ENCODE measurements around the gene EDAR. TPM values are rescaled to one million over a fixed set of nuclear protein-coding genes. Genes with fewer than 3 reads are reported as not detected.
A peak's percentile ranks its signal among the peaks of the same experiment; 100 is the strongest.

Gene EDAR
- total and polyA plus RNA-seq, 2 donors, result 0.33 to 1.3 TPM

GRCh38 chr2:108941767-108942166 lies 47.3 kb downstream of the EDAR start:
- Histone ChIP-seq H3K36me3 (ENCODE audit: control insufficient read depth in 2 of 2, insufficient read depth in 2 of 2, low read length in 1 of 2) (no peaks in the 10 kb centered on the region), H3K4me1 (ENCODE audit: control insufficient read depth in 2 of 2, insufficient read depth in 2 of 2, low read length in 2 of 2) (peaks cover 0 to 5% of the 10 kb centered on the region in 2 donors), H3K9me3 (ENCODE audit: control insufficient read depth in 2 of 2, insufficient read depth in 1 of 2, low read length in 1 of 2) (peaks cover 2 to 9% of the 10 kb centered on the region in 2 donors), H3K27ac (ENCODE audit: low read depth in 1 of 2, low read length in 1 of 2) (no peak overlapping the region), H3K4me3 (ENCODE audit: low read length in 2 of 2) (no peak overlapping the region), H3K27me3 (ENCODE audit: control insufficient read depth in 2 of 2, insufficient read depth in 1 of 2, low read length in 1 of 2) (no peaks in the 10 kb centered on the region)
- 94% methylated on average over 9 of the region's 9 CpGs for WGBS
- no peak for DNase-seq (ENCODE audit: low read depth in 6 of 9, low spot score in 9 of 9)

GRCh38 chr2:108941161-108941665 lies 47.8 kb downstream of the EDAR start:
- H3K9me3 ChIP-seq (ENCODE audit: control insufficient read depth in 2 of 2, insufficient read depth in 1 of 2, low read length in 1 of 2), result peaks cover 2 to 4% of the 10 kb centered on the region in 2 donors
- H3K27me3 ChIP-seq (ENCODE audit: control insufficient read depth in 2 of 2, insufficient read depth in 1 of 2, low read length in 1 of 2), result no peaks in the 10 kb centered on the region
- no peak overlapping the region for H3K4me3 ChIP-seq (ENCODE audit: low read length in 2 of 2)
- peaks cover 0 to 5% of the 10 kb centered on the region in 2 donors for H3K4me1 ChIP-seq (ENCODE audit: control insufficient read depth in 2 of 2, insufficient read depth in 2 of 2, low read length in 2 of 2)
- WGBS, result 91% methylated on average over 8 of the region's 8 CpGs
- no peak overlapping the region for H3K27ac ChIP-seq (ENCODE audit: low read depth in 1 of 2, low read length in 1 of 2)
- no peak for DNase-seq (ENCODE audit: low read depth in 6 of 9, low spot score in 9 of 9)
- no peaks in the 10 kb centered on the region for H3K36me3 ChIP-seq (ENCODE audit: control insufficient read depth in 2 of 2, insufficient read depth in 2 of 2, low read length in 1 of 2)

- 94% methylated on average over 13 of the region's 13 CpGs for whole genome bisulfite sequencing
- no peak overlapping the region for H3K27ac ChIP-seq (ENCODE audit: low read depth in 1 of 2, low read length in 1 of 2)
- H3K4me1 ChIP-seq (ENCODE audit: control insufficient read depth in 2 of 2, insufficient read depth in 2 of 2, low read length in 2 of 2), result peaks cover 0 to 5% of the 10 kb centered on the region in 2 donors
- no peaks in the 10 kb centered on the region for H3K27me3 ChIP-seq (ENCODE audit: control insufficient read depth in 2 of 2, insufficient read depth in 1 of 2, low read length in 1 of 2)
- no peak for DNase-seq (ENCODE audit: low read depth in 6 of 9, low spot score in 9 of 9)
- no peaks in the 10 kb centered on the region for H3K36me3 ChIP-seq (ENCODE audit: control insufficient read depth in 2 of 2, insufficient read depth in 2 of 2, low read length in 1 of 2)
- no peak overlapping the region for H3K4me3 ChIP-seq (ENCODE audit: low read length in 2 of 2)
- peaks cover 0 to 2% of the 10 kb centered on the region in 2 donors for H3K9me3 ChIP-seq (ENCODE audit: control insufficient read depth in 2 of 2, insufficient read depth in 1 of 2, low read length in 1 of 2)
These were observed 48.9 kb downstream of the EDAR start for GRCh38 chr2:108940156-108940555.

- Histone ChIP-seq H3K27me3 (ENCODE audit: control insufficient read depth in 2 of 2, insufficient read depth in 1 of 2, low read length in 1 of 2) (no peaks in the 10 kb centered on the region), H3K27ac (ENCODE audit: low read depth in 1 of 2, low read length in 1 of 2) (peak overlapping the region in 1 of 2 donors; percentile 57), H3K36me3 (ENCODE audit: control insufficient read depth in 2 of 2, insufficient read depth in 2 of 2, low read length in 1 of 2) (no peaks in the 10 kb centered on the region), H3K4me1 (ENCODE audit: control insufficient read depth in 2 of 2, insufficient read depth in 2 of 2, low read length in 2 of 2) (peaks cover 0 to 2% of the 10 kb centered on the region in 2 donors), H3K9me3 (ENCODE audit: control insufficient read depth in 2 of 2, insufficient read depth in 1 of 2, low read length in 1 of 2) (no peaks in the 10 kb centered on the region), H3K4me3 (ENCODE audit: low read length in 2 of 2) (no peak overlapping the region)
- whole genome bisulfite sequencing, result 18% methylated on average over 9 of the region's 9 CpGs
- DNase-seq (ENCODE audit: low read depth in 6 of 9, low spot score in 9 of 9), result peak in 5 of 9 donors; percentile 16 to 64 (median 32)
These were observed 50.8 kb downstream of the EDAR start for GRCh38 chr2:108938077-108938710.

- WGBS, result 95% methylated on average over 5 of the region's 5 CpGs
- Histone ChIP-seq H3K27ac (ENCODE audit: low read depth in 1 of 2, low read length in 1 of 2) (no peak overlapping the region), H3K4me3 (ENCODE audit: low read length in 2 of 2) (no peak overlapping the region), H3K4me1 (ENCODE audit: control insufficient read depth in 2 of 2, insufficient read depth in 2 of 2, low read length in 2 of 2) (peaks cover 0 to 2% of the 10 kb centered on the region in 2 donors), H3K9me3 (ENCODE audit: control insufficient read depth in 2 of 2, insufficient read depth in 1 of 2, low read length in 1 of 2) (no peaks in the 10 kb centered on the region), H3K36me3 (ENCODE audit: control insufficient read depth in 2 of 2, insufficient read depth in 2 of 2, low read length in 1 of 2) (no peaks in the 10 kb centered on the region), H3K27me3 (ENCODE audit: control insufficient read depth in 2 of 2, insufficient read depth in 1 of 2, low read length in 1 of 2) (no peaks in the 10 kb centered on the region)
- DNase-seq (ENCODE audit: low read depth in 6 of 9, low spot score in 9 of 9), result no peak
These were observed 51.5 kb downstream of the EDAR start for GRCh38 chr2:108937367-108938017.

- WGBS, result 95% methylated on average over 7 of the region's 7 CpGs
- DNase-seq (ENCODE audit: low read depth in 6 of 9, low spot score in 9 of 9), result no peak
- Histone ChIP-seq H3K4me3 (ENCODE audit: low read length in 2 of 2) (no peak overlapping the region), H3K36me3 (ENCODE audit: control insufficient read depth in 2 of 2, insufficient read depth in 2 of 2, low read length in 1 of 2) (no peaks in the 10 kb centered on the region), H3K27me3 (ENCODE audit: control insufficient read depth in 2 of 2, insufficient read depth in 1 of 2, low read length in 1 of 2) (no peaks in the 10 kb centered on the region), H3K4me1 (ENCODE audit: control insufficient read depth in 2 of 2, insufficient read depth in 2 of 2, low read length in 2 of 2) (peaks cover 0 to 2% of the 10 kb centered on the region in 2 donors), H3K9me3 (ENCODE audit: control insufficient read depth in 2 of 2, insufficient read depth in 1 of 2, low read length in 1 of 2) (no peaks in the 10 kb centered on the region), H3K27ac (ENCODE audit: low read depth in 1 of 2, low read length in 1 of 2) (no peak overlapping the region)
These were observed 52.2 kb downstream of the EDAR start for GRCh38 chr2:108936866-108937265.

- Histone ChIP-seq H3K4me1 (ENCODE audit: control insufficient read depth in 2 of 2, insufficient read depth in 2 of 2, low read length in 2 of 2) (peaks cover 0 to 2% of the 10 kb centered on the region in 2 donors), H3K27me3 (ENCODE audit: control insufficient read depth in 2 of 2, insufficient read depth in 1 of 2, low read length in 1 of 2) (no peaks in the 10 kb centered on the region), H3K27ac (ENCODE audit: low read depth in 1 of 2, low read length in 1 of 2) (no peak overlapping the region), H3K36me3 (ENCODE audit: control insufficient read depth in 2 of 2, insufficient read depth in 2 of 2, low read length in 1 of 2) (no peaks in the 10 kb centered on the region), H3K9me3 (ENCODE audit: control insufficient read depth in 2 of 2, insufficient read depth in 1 of 2, low read length in 1 of 2) (no peaks in the 10 kb centered on the region), H3K4me3 (ENCODE audit: low read length in 2 of 2) (no peak overlapping the region)
- no peak for DNase-seq (ENCODE audit: low read depth in 6 of 9, low spot score in 9 of 9)
- 93% methylated on average over 16 of the region's 17 CpGs for WGBS
These were observed 52.8 kb downstream of the EDAR start for GRCh38 chr2:108936076-108936864.

GRCh38 chr2:108935271-108935741 lies 53.7 kb downstream of the EDAR start:
- 84% methylated on average over 5 of the region's 5 CpGs for WGBS
- Histone ChIP-seq H3K27ac (ENCODE audit: low read depth in 1 of 2, low read length in 1 of 2) (no peak overlapping the region), H3K4me1 (ENCODE audit: control insufficient read depth in 2 of 2, insufficient read depth in 2 of 2, low read length in 2 of 2) (peaks cover 0 to 2% of the 10 kb centered on the region in 2 donors), H3K27me3 (ENCODE audit: control insufficient read depth in 2 of 2, insufficient read depth in 1 of 2, low read length in 1 of 2) (no peaks in the 10 kb centered on the region), H3K36me3 (ENCODE audit: control insufficient read depth in 2 of 2, insufficient read depth in 2 of 2, low read length in 1 of 2) (no peaks in the 10 kb centered on the region), H3K4me3 (ENCODE audit: low read length in 2 of 2) (no peak overlapping the region), H3K9me3 (ENCODE audit: control insufficient read depth in 2 of 2, insufficient read depth in 1 of 2, low read length in 1 of 2) (no peaks in the 10 kb centered on the region)
- DNase-seq (ENCODE audit: low read depth in 6 of 9, low spot score in 9 of 9), result no peak
